Pancreas (tissue), 10 donors: ENCODE data around the gene ZBTB20. TPM values are rescaled to one million over a fixed set of nuclear protein-coding genes. Genes with fewer than 3 reads are reported as not detected.

Source experiments
- ATAC-seq, 4 donors: fragments of 200-7000 bp; cut with Tn5 transposase; one replicate each; pipeline versions ENCODE4 v1.8.0 to v1.9.1; 2020; ENCODE audit warnings: mild to moderate bottlenecking in 4 of 4, moderate library complexity in 4 of 4
- DNase-seq, 6 donors: peaks; one replicate each; pipeline ENCODE4 v3.0.0-alpha.2; 2020
- FAIRE-seq: peaks from 2 replicates; lab custom pipeline; 2012; peaks lifted over from hg19 to GRCh38; lab: Jason Lieb, UNC
- H3K27ac ChIP-seq, 4 donors: fragments of 200-600 bp; sonication (generic); 1 replicate in 3 of 4; 2 replicates in 1 of 4; pipeline versions ENCODE4 v1.5.0 to v1.8.0; 2020
- H3K27me3 ChIP-seq, 4 donors: fragments of 200-600 bp; one replicate each; pipeline ENCODE4 v1.8.0; 2021
- H3K36me3 ChIP-seq, 3 donors: fragments of 200-600 bp; sonication (generic) in 1 of 3; one replicate each; pipeline versions ENCODE4 v1.5.0 to v1.8.0; 2020 to 2021
- H3K4me1 ChIP-seq, 3 donors: fragments of 200-600 bp; one replicate each; pipeline ENCODE4 v1.8.0; 2021
- H3K4me3 ChIP-seq, 4 donors: fragments of 200-600 bp; sonication (generic) in 2 of 4; one replicate each; pipeline versions ENCODE4 v1.5.0 to v1.8.0; 2020 to 2021
- H3K9me3 ChIP-seq, 4 donors: fragments of 200-600 bp; one replicate each; pipeline ENCODE4 v1.8.0; 2021
- CTCF ChIP-seq, 4 donors: fragments of 200-600 bp; sonication (generic) in 3 of 4; IDR thresholded peaks; one replicate each; pipeline versions ENCODE4 v1.5.0 to v1.8.0; 2021; ENCODE audit warnings: antibody characterized with exemption in 4 of 4
- WGBS, 2 donors: extraction: QIAGEN DNeasy Blood & Tissue Kit; methylation state at CpG; one replicate each; pipeline ENCODE4 v1.1.7; 2013; 5-methylcytosine and 5-hydroxymethylcytosine counted together
- intact Hi-C, 3 donors: fragments of 100-400 bp; cut with DNase I; formaldehyde crosslinking; loops; one replicate each; pipeline versions ENCODE4 v1.11.1 to v1.14.2; 2022
- polyA plus RNA-seq, 2 donors: library from polyadenylated mRNA; stranded (reverse); fragments of 200-250 nt; gene quantifications; one replicate each; pipeline ENCODE4 v1.2.3, GENCODE V29; 2013
- total RNA-seq, 6 donors: library from RNA; stranded (reverse); fragmentation: NEBNext Ultra II Directional in 4 of 6; extraction: Animal tissue kit (Norgen Biotek cat#: 25700) in 4 of 6; gene quantifications; one replicate each; pipeline versions ENCODE4 v1.2.1 to v1.2.4, GENCODE V29; 2021 to 2023
- donor health status: healthy with polysubstance abuse.
- donor health status: DM: no; HTN: no; CAD: no; lungs with moderate emphysema.
- donor health status: DM: no; HTN: no; CAD: no.
- donor health status: control.
- donor health status: control.
- donor health status: Bipolar disorder and iron deficiency.
- donor health status: DM: yes; HTN: yes; CAD: no.
- donor health status: DM: no; HTN: no; CAD: no.
- donor health status: DM: no; HTN: no; CAD: no.
- donor health status: DM: yes; HTN: yes; CAD: no.

Gene ZBTB20
- total and polyA plus RNA-seq, 8 donors, result 1.3 to 81.5 (median 43.7) TPM

- DNase-seq (no peak), FAIRE-seq (no peak), ATAC-seq (peak in 1 of 4 donors; percentile 23)
- H3K9me3 ChIP-seq, result no peaks in the 10 kb centered on the region
- H3K27me3 ChIP-seq, result no peaks in the 10 kb centered on the region
- no peak overlapping the region for H3K4me3 ChIP-seq
- peaks cover 0 to 8% (median 0%) of the 10 kb centered on the region in 3 donors for H3K4me1 ChIP-seq
- no peaks in the 10 kb centered on the region for H3K36me3 ChIP-seq
- H3K27ac ChIP-seq, result peak overlapping the region in 2 of 4 donors; percentile 76 to 79
- WGBS, 2 donors, result 72 to 75% methylated on average over 5 of the region's 5 CpGs
- intact Hi-C loops, result no loop called here
- TF ChIP-seq CTCF (IDR thresholded peaks at IDR 0.05), result no peak
These were observed 523.6 kb downstream of the ZBTB20 start for GRCh38 chr3:114623420-114624046.

GRCh38 chr3:114622001-114622400, 525.1 kb downstream of the ZBTB20 start:
- Histone ChIP-seq H3K9me3 (no peaks in the 10 kb centered on the region), H3K27ac (no peak overlapping the region), H3K4me1 (peaks cover 0 to 8% (median 0%) of the 10 kb centered on the region in 3 donors), H3K36me3 (no peaks in the 10 kb centered on the region), H3K4me3 (no peak overlapping the region), H3K27me3 (no peaks in the 10 kb centered on the region)
- DNase-seq (no peak), ATAC-seq (no peak), FAIRE-seq (no peak)
- intact Hi-C loops, result no loop called here
- 55 to 80% methylated on average over 3 of the region's 3 CpGs for WGBS, 2 donors
- no peak for TF ChIP-seq CTCF (IDR thresholded peaks at IDR 0.05)

- peaks cover 0 to 5% (median 0%) of the 10 kb centered on the region in 3 donors for H3K4me1 ChIP-seq
- ATAC-seq (no peak), FAIRE-seq (no peak), DNase-seq (no peak)
- TF ChIP-seq CTCF (IDR thresholded peaks at IDR 0.05), result no peak
- 91 to 96% methylated on average over 3 of the region's 3 CpGs for WGBS, 2 donors
- no peaks in the 10 kb centered on the region for H3K36me3 ChIP-seq
- no peak overlapping the region for H3K27ac ChIP-seq
- no peaks in the 10 kb centered on the region for H3K27me3 ChIP-seq
- intact Hi-C loops, result no loop called here
- no peaks in the 10 kb centered on the region for H3K9me3 ChIP-seq
- no peak overlapping the region for H3K4me3 ChIP-seq
These were observed 527.3 kb downstream of the ZBTB20 start for GRCh38 chr3:114619771-114620170.

GRCh38 chr3:114615523-114616085, 531.5 kb downstream of the ZBTB20 start:
- no peak for ATAC-seq
- no peak for DNase-seq
- intact Hi-C loops, result no loop called here
- H3K36me3 ChIP-seq, result no peaks in the 10 kb centered on the region
- no peaks in the 10 kb centered on the region for H3K9me3 ChIP-seq
- no peak overlapping the region for H3K4me3 ChIP-seq
- 84 to 86% methylated on average over 9 of the region's 9 CpGs for WGBS, 2 donors
- H3K27me3 ChIP-seq, result no peaks in the 10 kb centered on the region
- TF ChIP-seq CTCF (IDR thresholded peaks at IDR 0.05), result no peak
- H3K4me1 ChIP-seq, result no peaks in the 10 kb centered on the region
- no peak overlapping the region for H3K27ac ChIP-seq
- FAIRE-seq, result no peak
